GM19372 (cell line): ENCODE data around the gene CALHM3.
"Not testable (repeated sequence)": the region's sequence is repeated elsewhere in the genome, so short reads cannot be mapped to it uniquely, and the experiment has no call there.

Experiments
- ATAC-seq: cut with Tn5 transposase; IDR thresholded peaks from one replicate; pipeline ENCODE4 v1.9.1; 2021; ENCODE audit warnings: mild to moderate bottlenecking, low read depth, moderate library complexity; ENCODE audit not compliant: unreplicated experiment

CALHM3 gene

GRCh38 chr10:103479135-103479534 lies at the start of gene CALHM3:
Gene CALHM3 (minus strand): TSS chr10:103479240. CDS start chr10:103479032, 208 bp downstream.
- no peak for ATAC-seq

GRCh38 chr10:103528549-103528948 lies 49.5 kb upstream of the CALHM3 start:
- no peak for ATAC-seq

- ATAC-seq: not testable (repeated sequence)
Observed at GRCh38 chr10:103527476-103527875, 48.4 kb upstream of the CALHM3 start.

GRCh38 chr10:103525901-103526300 lies 46.9 kb upstream of the CALHM3 start:
- no peak for ATAC-seq

GRCh38 chr10:103523683-103524082 lies 44.6 kb upstream of the CALHM3 start:
- no peak for ATAC-seq

GRCh38 chr10:103522006-103522405 lies 43.0 kb upstream of the CALHM3 start:
- not testable (repeated sequence) for ATAC-seq

- no peak for ATAC-seq
Observed at GRCh38 chr10:103519798-103520197, 40.8 kb upstream of the CALHM3 start.

GRCh38 chr10:103517234-103518085 lies 38.4 kb upstream of the CALHM3 start:
- ATAC-seq: no peak

GRCh38 chr10:103514244-103514643 lies 35.2 kb upstream of the CALHM3 start:
- ATAC-seq: no peak

- no peak for ATAC-seq
Observed at GRCh38 chr10:103513380-103514060, 34.5 kb upstream of the CALHM3 start.

GRCh38 chr10:103512591-103513379 lies 33.7 kb upstream of the CALHM3 start:
- ATAC-seq: no peak

- ATAC-seq: no peak
Observed at GRCh38 chr10:103512166-103512565, 33.1 kb upstream of the CALHM3 start.

- no peak for ATAC-seq
Observed at GRCh38 chr10:103510791-103511752, 32.0 kb upstream of the CALHM3 start.

GRCh38 chr10:103510046-103510685 lies 31.1 kb upstream of the CALHM3 start:
- no peak for ATAC-seq

- ATAC-seq: no peak
Observed at GRCh38 chr10:103507235-103508191, 28.5 kb upstream of the CALHM3 start.

GRCh38 chr10:103506061-103506460 lies 27.0 kb upstream of the CALHM3 start:
- no peak for ATAC-seq

GRCh38 chr10:103504181-103504783 lies 25.2 kb upstream of the CALHM3 start:
- ATAC-seq: no peak

- not testable (repeated sequence) for ATAC-seq
Observed at GRCh38 chr10:103503777-103504176, 24.7 kb upstream of the CALHM3 start.
